ENCODE results near the gene TET2. TPM values are rescaled to one million over a fixed set of nuclear protein-coding genes. Genes with fewer than 3 reads are reported as not detected.

Gene TET2
- total RNA-seq, 2 donors from 2014 or later: 12.0 to 15.5 TPM

DNA sequence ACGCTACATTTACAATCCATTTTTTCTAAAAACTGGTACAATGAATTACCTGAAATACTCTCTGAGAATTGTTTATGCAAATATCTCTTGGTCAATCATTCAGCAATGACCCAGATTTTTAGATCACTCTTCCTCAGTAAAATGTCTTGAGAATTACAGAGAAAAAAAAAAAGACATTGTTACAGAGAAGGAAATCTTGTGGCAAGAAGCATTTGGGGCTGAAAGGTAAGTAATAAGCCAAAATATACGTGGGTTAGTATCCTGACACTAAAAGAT is 19.6 kb upstream of the TET2 start:
- Mint-ChIP-seq H3K4me3 (no peak overlapping the region), H3K36me3 (ENCODE audit: low read depth) (no peaks in the 10 kb centered on the region), H3K27ac (no peak overlapping the region), H3K9me3 (no peaks in the 10 kb centered on the region), H3K27me3 (ENCODE audit: insufficient read depth) (peaks cover 13% of the 10 kb centered on the region), H3K4me1 (peaks cover 3% of the 10 kb centered on the region)
- H3K9me3 ChIP-seq (ENCODE audit: control insufficient read depth, low read length): no peaks in the 10 kb centered on the region
- no peaks in the 10 kb centered on the region for H3K27me3 ChIP-seq (ENCODE audit: control insufficient read depth, insufficient read depth, low read length, poor library complexity, severe bottlenecking)
- no peak for DNase-seq
- WGBS, 2 experiments (ENCODE audit: insufficient coverage in 1 of 2, insufficient read length in 1 of 2): 89 to 100% methylated on average over 1 to 2 of the region's 2 CpGs
- H3K4me1 ChIP-seq (ENCODE audit: control insufficient read depth, insufficient read depth, low read length): no peaks in the 10 kb centered on the region
- TF ChIP-seq, protein P1, sequence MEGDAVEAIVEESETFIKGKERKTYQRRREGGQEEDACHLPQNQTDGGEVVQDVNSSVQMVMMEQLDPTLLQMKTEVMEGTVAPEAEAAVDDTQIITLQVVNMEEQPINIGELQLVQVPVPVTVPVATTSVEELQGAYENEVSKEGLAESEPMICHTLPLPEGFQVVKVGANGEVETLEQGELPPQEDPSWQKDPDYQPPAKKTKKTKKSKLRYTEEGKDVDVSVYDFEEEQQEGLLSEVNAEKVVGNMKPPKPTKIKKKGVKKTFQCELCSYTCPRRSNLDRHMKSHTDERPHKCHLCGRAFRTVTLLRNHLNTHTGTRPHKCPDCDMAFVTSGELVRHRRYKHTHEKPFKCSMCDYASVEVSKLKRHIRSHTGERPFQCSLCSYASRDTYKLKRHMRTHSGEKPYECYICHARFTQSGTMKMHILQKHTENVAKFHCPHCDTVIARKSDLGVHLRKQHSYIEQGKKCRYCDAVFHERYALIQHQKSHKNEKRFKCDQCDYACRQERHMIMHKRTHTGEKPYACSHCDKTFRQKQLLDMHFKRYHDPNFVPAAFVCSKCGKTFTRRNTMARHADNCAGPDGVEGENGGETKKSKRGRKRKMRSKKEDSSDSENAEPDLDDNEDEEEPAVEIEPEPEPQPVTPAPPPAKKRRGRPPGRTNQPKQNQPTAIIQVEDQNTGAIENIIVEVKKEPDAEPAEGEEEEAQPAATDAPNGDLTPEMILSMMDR (conservative IDR thresholded peaks at IDR 0.05): no peak
- no peak overlapping the region for H3K9ac ChIP-seq (ENCODE audit: extremely low read depth, low read length, poor library complexity, severe bottlenecking)
- H3K27ac ChIP-seq (ENCODE audit: low read depth, low read length): no peak overlapping the region
- H3K4me3 ChIP-seq (ENCODE audit: low read length): no peak overlapping the region
- no peaks in the 10 kb centered on the region for H3K36me3 ChIP-seq (ENCODE audit: control insufficient read depth, insufficient read depth, low read length)

DNA sequence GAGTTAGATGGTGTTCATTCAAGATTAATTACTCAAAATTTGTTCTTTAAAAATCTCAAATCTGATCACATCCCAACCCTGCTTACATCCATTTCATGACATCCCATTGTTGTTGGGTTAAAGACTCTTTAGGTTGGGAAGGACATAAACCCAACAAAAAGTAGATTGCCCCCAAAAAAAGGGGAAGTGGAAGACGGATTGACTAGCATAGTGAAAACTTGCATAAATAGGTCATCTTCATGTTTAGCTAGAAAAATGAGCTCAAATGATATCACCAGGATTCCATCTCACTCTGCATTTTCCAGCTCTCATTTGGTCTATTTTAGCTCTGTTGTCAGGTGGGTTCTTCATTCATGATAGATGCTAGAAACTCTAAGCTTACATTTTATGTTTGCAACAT is 18.5 kb upstream of the TET2 start:
- H3K27me3 Mint-ChIP-seq (ENCODE audit: insufficient read depth): peaks cover 21% of the 10 kb centered on the region
- no peaks in the 10 kb centered on the region for H3K4me1 Mint-ChIP-seq
- H3K4me3 Mint-ChIP-seq: no peak overlapping the region
- 84 to 100% methylated on average over 1 of the region's 1 CpG for WGBS, 2 experiments (ENCODE audit: insufficient coverage in 1 of 2, insufficient read length in 1 of 2)
- no peaks in the 10 kb centered on the region for H3K4me1 ChIP-seq (ENCODE audit: control insufficient read depth, insufficient read depth, low read length)
- no peak overlapping the region for H3K27ac ChIP-seq (ENCODE audit: low read depth, low read length)
- no peaks in the 10 kb centered on the region for H3K36me3 ChIP-seq (ENCODE audit: control insufficient read depth, insufficient read depth, low read length)
- TF ChIP-seq, protein P1 (conservative IDR thresholded peaks at IDR 0.05): no peak
- no peaks in the 10 kb centered on the region for H3K27me3 ChIP-seq (ENCODE audit: control insufficient read depth, insufficient read depth, low read length, poor library complexity, severe bottlenecking)
- no peaks in the 10 kb centered on the region for H3K9me3 Mint-ChIP-seq
- H3K27ac Mint-ChIP-seq: no peak overlapping the region
- H3K9me3 ChIP-seq (ENCODE audit: control insufficient read depth, low read length): no peaks in the 10 kb centered on the region
- no peaks in the 10 kb centered on the region for H3K36me3 Mint-ChIP-seq (ENCODE audit: low read depth)
- DNase-seq: no peak
- no peak overlapping the region for H3K4me3 ChIP-seq (ENCODE audit: low read length)
- H3K9ac ChIP-seq (ENCODE audit: extremely low read depth, low read length, poor library complexity, severe bottlenecking): no peak overlapping the region

DNA sequence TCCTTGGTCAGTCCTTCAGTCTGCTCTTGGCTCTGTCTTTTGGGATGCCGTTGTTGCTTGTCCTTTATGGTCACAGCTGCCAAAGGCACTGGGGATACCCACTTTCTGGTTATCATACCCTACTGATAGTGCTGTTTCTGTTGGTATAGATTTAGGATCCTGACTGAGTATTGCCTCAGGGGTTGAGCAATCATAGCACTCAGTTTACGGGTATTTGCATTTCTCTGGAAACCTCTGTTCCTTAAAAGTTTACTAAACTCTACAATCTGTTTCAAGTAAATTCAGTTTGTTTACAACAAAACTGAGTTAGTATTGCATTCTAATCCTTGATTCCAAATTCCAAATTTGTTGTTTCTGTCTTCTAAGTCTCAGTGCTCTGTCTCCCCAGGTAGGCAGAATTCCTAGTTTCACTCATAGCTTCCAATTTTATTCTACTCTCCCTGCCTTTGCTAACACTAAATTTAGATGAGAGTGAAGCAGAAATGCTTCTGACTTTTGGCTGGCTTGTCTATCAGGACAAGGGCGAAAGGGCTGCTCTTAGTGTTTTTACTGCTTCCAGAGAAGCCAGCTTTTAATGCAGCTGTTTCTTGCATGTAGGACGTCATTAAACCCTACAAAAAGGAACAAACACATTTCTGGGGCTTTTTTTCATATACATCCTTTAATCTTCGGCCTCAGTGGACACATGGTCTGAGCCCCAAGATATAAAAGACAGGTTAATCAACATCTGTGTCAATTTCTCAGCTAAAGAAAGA is 17.2 kb upstream of the TET2 start:
- Histone ChIP-seq H3K4me3 (ENCODE audit: low read length) (no peak overlapping the region), H3K27ac (ENCODE audit: low read depth, low read length) (no peak overlapping the region), H3K27me3 (ENCODE audit: control insufficient read depth, insufficient read depth, low read length, poor library complexity, severe bottlenecking) (no peaks in the 10 kb centered on the region), H3K36me3 (ENCODE audit: control insufficient read depth, insufficient read depth, low read length) (no peaks in the 10 kb centered on the region), H3K9me3 (ENCODE audit: control insufficient read depth, low read length) (no peaks in the 10 kb centered on the region), H3K9ac (ENCODE audit: extremely low read depth, low read length, poor library complexity, severe bottlenecking) (no peak overlapping the region), H3K4me1 (ENCODE audit: control insufficient read depth, insufficient read depth, low read length) (no peaks in the 10 kb centered on the region)
- Mint-ChIP-seq H3K4me1 (no peaks in the 10 kb centered on the region), H3K36me3 (ENCODE audit: low read depth) (no peaks in the 10 kb centered on the region), H3K27ac (no peak overlapping the region), H3K27me3 (ENCODE audit: insufficient read depth) (peaks cover 24% of the 10 kb centered on the region), H3K9me3 (no peaks in the 10 kb centered on the region), H3K4me3 (no peak overlapping the region)
- DNase-seq: no peak
- whole genome bisulfite sequencing, 2 experiments (ENCODE audit: insufficient coverage in 1 of 2, insufficient read length in 1 of 2): 89 to 96% methylated on average over 4 to 5 of the region's 5 CpGs
- TF ChIP-seq, protein P1 (conservative IDR thresholded peaks at IDR 0.05): no peak

All from endodermal cell (in vitro differentiated cells).